ENCODE data around the gene CRHR2. TPM values are rescaled to one million over a fixed set of nuclear protein-coding genes. Genes with fewer than 3 reads are reported as not detected.

CRHR2 gene
- total and polyA plus RNA-seq, 2 of the 13 experiments (the other 11 are each of a cell fraction or from before 2014, with no cell fraction given): not detected

DNA sequence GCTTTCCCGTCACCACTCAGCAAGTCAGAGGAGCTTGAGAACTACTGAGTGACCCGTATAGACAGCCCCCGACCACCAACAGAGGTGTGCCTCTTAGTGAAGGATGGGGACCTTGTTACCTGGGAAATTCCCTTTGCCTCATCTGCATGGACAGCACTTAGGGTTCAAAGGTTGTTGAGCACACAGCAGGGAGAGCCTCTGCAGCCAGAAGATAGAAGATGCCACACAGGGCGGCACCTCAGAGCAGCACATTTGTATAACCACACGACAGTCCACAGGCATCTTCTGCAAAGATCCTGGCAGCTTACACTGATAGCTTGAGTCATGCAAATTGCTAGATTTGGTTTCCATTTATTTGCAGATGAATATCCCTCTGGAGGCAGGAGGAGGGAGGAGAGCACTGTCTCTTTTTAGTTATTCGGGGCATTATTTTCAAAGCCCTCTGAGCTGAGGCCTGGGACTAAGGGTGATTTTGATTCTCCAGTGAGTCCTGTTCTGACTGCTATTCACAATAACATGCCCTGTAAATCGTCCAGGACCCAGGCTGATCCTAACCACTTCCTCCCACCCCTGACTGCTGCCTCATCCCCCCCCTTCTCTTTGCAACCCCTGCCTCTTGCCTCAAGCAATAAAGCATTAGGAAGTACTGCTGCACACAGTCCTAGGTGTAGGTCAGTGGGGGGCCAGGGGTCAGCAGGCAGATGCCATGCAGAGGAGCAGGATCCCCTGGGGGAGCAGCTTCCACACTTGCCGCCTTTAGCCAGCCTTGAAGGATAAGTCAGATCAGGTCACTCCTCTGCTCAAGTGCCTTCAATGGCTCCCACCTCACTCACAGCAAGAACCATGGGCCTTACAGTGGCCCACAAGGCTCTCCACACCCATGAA lies 45.0 kb upstream of the CRHR2 start:
- Histone ChIP-seq H3K9me3 (ENCODE audit: low read length) (no peaks in the 10 kb centered on the region), H4K20me1 (ENCODE audit: insufficient read depth, low read length) (no peaks in the 10 kb centered on the region), H2AFZ (ENCODE audit: low read length) (no peak overlapping the region), H3K27me3 (ENCODE audit: control insufficient read depth in 1 of 2, insufficient read depth in 2 of 2, low read length in 2 of 2) (peaks cover 4 to 24% of the 10 kb centered on the region in 2 experiments; a peak in 3 of 5 replicates), H3K4me2 (ENCODE audit: low read depth, low read length) (no peak overlapping the region), H3K36me3 (replicated peaks in 1 of 2; ENCODE audit: control insufficient read depth in 1 of 2, insufficient read depth in 2 of 2, low read length in 2 of 2) (no peaks in the 10 kb centered on the region), H3K79me2 (ENCODE audit: insufficient read depth, low read length) (no peaks in the 10 kb centered on the region), H3K4me1 (ENCODE audit: insufficient read depth, low read length) (no peaks in the 10 kb centered on the region), H3K27ac (ENCODE audit: extremely low read length, insufficient read depth, low read length) (no peak overlapping the region), H3K9ac (ENCODE audit: insufficient read depth, low read depth, low read length) (no peak overlapping the region), H3K4me3 (replicated peaks in 1 of 3; ENCODE audit: insufficient read depth in 1 of 3, low read depth in 2 of 3, low read length in 3 of 3) (no peak overlapping the region)
- intact Hi-C loops (cut with micrococcal nuclease; ENCODE audit: unreplicated experiment) (no loop called here), in situ Hi-C loops (cut with HindIII; ENCODE audit: extremely low pct_ligation_motif_present, low pct_unique_long_range_greater_than_20kb) (no loop called here)
- POLR2A ChIA-PET: interaction anchor here (0.6 kb wide), 1 partner anchor 43 kb away, joined by 3 read pairs; no protein-coding TSS in a partner anchor
- WGBS (ENCODE audit: low lambda C conversion rate): 12% methylated on average over 6 of the region's 8 CpGs
- peak; percentile 66 for ATAC-seq
- DNase-seq (ENCODE audit: low spot score): no peak
- BruUV-seq (replicated peaks): no TSS peak
- CTCF ChIA-PET (ENCODE audit: low intra/inter-chr PET ratio, low total read pairs): no interaction called here
- no peak for TF ChIP-seq RBM22 (optimal IDR thresholded peaks at IDR 0.05; ENCODE audit: low read length)
- no peak for TF ChIP-seq ZBTB42 (CRISPR knock-in tag; IDR thresholded peaks at IDR 0.05)
- no peak for TF ChIP-seq TCF7 (IDR thresholded peaks at IDR 0.05; ENCODE audit: low read depth)
- TF ChIP-seq NFIC (IDR thresholded peaks at IDR 0.05; ENCODE audit: low read length): no peak
- no peak for TF ChIP-seq SCMH1 (CRISPR knock-in tag; IDR thresholded peaks at IDR 0.05; ENCODE audit: borderline replicate concordance)
- TF ChIP-seq ZNF7 (CRISPR knock-in tag; IDR thresholded peaks at IDR 0.05): no peak
- no peak for TF ChIP-seq NR2F2 (IDR thresholded peaks at IDR 0.05; ENCODE audit: borderline replicate concordance, low read depth)
- TF ChIP-seq ZNF660 (CRISPR knock-in tag; IDR thresholded peaks at IDR 0.05; ENCODE audit: borderline replicate concordance, low read depth): no peak
- no peak for TF ChIP-seq ZNF652 (CRISPR knock-in tag; IDR thresholded peaks at IDR 0.05; ENCODE audit: borderline replicate concordance, low read depth)
- TF ChIP-seq MTA3 (CRISPR knock-in tag; IDR thresholded peaks at IDR 0.05): no peak
- no peak for TF ChIP-seq SAP130 (CRISPR knock-in tag; IDR thresholded peaks at IDR 0.05; ENCODE audit: low read depth)
- no peak for TF ChIP-seq RBFOX2 (IDR thresholded peaks at IDR 0.05; ENCODE audit: low read depth, low read length)
- TF ChIP-seq MED13 (CRISPR knock-in tag; IDR thresholded peaks at IDR 0.05): no peak
- FAIRE-seq: no peak
